Kidney capillary endothelial cell (primary cell): Measurements from ENCODE around the gene RGMA.

ENCODE experiments used
- DNase-seq: peaks from one replicate; pipeline ENCODE4 v3.0.0-alpha.2; 2018; ENCODE audit warnings: low spot score

Gene RGMA

DNA sequence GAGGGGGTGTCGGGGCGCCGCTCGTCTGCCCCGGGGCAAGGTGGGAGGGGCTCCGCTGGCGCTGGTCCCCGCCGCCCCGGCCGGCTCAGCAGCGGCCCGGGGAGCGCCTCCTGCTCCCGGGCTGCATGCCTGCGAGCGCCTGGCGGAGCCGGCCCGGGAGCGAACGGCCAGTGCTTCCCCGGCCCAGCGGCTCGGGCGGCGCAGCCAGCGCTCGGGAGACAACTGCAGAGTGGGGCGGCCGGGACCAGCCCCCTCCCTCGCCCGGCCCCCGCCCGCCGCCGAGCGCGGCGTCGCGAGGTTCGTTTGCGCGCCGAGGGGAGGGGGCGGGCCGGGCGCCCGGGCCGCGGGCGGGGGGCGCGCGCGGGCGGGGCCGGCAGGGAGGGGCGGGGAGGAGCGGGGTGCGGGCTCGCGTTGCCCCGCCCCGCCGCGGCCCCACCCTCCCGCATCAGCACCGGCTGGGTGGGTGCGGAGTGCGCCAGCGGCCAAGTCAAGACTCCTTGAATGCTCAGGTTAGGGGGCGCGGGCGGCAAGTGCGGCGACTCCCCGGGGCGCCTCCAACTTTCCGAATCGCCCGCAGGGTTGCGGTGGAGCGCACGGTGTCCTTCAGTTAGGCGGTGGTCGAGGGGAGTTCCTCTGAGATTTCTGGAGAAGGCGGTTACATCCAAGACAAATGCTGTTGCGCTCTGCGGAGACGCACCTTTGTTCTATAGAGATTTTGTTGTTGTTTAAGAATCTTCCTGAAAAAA is at the start of gene RGMA:
Gene RGMA, minus strand, starts transcription at position 231 of the 746 bp plus-strand sequence. CDS start 279 bp downstream, outside the sequence.
- DNase-seq = no peak

DNA sequence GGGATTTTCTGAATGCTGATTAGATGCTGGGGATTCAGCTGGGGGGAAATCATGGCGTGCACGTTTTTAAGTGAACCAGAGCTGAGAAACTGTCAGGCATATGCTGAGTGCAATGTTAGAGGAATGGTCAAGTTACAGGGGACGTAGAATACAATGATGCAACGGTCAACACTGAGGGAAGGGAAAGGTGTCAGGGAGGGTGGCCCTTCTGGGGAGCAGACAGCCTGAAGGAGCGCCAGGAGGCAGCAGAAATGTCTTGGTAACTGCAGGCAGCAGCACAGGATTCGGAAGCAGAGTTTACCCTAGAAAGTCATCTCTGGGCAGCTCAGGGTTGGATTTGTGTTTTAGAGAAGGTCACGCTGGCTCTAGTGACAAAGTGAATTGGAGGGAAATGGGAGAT is 47.6 kb upstream of the RGMA start:
- no peak for DNase-seq

DNA sequence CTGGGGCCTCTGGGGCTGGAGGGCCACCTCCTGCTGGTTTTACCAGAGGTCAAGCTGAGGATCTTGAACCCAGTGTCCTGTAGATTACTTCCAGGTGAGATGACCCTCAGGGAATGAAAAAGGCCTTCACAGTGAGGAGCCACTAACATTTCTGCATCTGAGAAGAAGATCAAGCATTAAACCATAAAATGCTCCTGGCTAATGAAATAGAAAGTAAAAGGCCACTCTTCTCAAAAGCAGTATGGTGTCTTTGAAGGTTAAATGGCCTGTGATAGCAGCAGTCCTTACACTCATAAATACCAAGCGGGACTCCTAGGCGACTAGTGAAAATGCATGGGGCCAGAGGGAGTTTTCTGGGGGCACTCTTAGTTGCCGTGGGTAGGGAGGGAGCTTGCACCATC is 47.0 kb upstream of the RGMA start:
- DNase-seq = no peak

GRCh38 chr15:93135459-93135858 is 46.4 kb upstream of the RGMA start:
- no peak for DNase-seq

GRCh38 chr15:93131485-93132095 is 42.6 kb upstream of the RGMA start:
- DNase-seq = no peak

DNA sequence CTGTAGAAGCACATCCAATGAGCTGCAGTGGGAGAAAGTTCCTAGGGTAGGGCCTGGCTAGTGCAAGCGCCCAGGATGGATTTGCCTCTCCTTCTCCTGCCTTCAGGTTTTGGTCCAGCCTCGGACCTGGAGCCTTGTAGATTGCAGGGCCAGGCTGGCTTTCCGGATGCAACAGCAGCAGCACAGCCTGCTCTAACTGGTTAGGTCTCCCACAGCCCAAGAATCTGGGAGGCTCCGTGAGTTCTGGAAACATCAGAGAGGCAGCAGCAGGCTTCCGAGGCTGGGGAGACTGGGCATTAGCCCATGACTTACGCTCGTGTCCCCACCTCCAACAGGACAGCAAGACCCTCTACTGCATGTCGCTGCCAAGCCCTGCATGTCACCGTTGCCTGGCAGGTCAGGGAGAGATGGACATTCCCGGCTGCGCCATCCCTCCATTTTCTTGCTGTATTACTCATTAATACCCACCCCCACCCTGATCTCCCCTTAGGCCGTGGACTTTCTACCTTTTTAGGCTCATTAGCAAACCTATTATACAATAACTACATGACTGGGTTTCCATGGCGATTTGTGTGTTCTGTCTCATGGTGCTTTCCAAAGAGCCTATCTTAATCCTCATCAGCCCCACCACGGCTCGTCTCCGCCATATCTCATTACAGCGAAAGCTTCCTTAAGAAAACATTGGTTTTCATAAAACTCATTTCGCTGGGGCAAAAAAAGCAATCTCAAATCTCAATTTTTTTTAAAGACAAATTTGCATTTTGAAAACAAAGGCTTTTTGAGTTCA is 40.9 kb upstream of the RGMA start:
- no peak for DNase-seq

- no peak for DNase-seq
These were observed 38.3 kb upstream of the RGMA start for GRCh38 chr15:93127286-93127685.

- no peak for DNase-seq
These were observed 37.6 kb upstream of the RGMA start for GRCh38 chr15:93126599-93126998.

GRCh38 chr15:93126148-93126547 is 37.1 kb upstream of the RGMA start:
- no peak for DNase-seq

DNA sequence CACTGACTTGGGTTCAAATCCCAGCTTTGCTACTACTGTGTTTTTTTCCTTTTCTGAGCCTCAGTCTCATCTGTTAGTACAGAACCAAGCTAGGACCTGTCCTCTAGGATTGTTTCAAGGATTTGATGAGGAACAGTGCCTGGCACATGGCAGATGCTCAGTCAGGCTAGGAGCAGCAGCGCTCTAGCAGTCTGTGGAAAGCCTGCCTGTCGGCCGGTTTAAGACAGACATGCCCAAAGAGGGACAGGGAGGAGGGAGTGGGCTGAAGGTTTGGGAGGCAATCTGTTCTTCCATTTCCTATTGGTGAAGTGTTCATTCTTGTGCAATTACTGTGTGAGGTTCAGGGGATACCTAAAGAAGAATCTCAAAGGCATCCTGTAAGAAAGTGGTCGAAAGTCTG is 35.1 kb upstream of the RGMA start:
- no peak for DNase-seq

GRCh38 chr15:93121973-93122910 is 33.2 kb upstream of the RGMA start:
- DNase-seq = no peak

- DNase-seq = no peak
These were observed 32.1 kb upstream of the RGMA start for GRCh38 chr15:93121107-93121506.

GRCh38 chr15:93118904-93119303 is 29.9 kb upstream of the RGMA start:
- DNase-seq = no peak

DNA sequence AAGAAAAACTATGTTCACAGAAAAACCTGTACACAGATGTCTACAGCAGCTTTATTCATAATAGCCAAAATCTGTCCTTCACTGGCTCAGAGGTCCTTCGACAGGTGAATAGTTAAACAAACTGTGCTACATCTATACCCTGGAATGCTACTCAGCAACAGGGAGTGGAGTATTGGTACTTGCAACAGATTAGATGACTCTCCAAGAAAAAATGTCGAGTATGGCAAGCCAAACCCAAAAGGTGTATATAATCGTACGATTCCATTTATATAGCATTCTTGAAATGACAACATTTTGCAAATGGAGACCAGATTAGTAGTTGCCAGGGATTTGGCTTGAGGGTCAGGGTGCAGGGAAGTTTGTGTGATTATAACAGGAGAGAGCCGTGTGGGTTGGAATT is 22.4 kb upstream of the RGMA start:
- DNase-seq = no peak

- DNase-seq = no peak
These were observed 21.6 kb upstream of the RGMA start for GRCh38 chr15:93110502-93111040.

- DNase-seq = no peak
These were observed 20.5 kb upstream of the RGMA start for GRCh38 chr15:93109336-93110102.

DNA sequence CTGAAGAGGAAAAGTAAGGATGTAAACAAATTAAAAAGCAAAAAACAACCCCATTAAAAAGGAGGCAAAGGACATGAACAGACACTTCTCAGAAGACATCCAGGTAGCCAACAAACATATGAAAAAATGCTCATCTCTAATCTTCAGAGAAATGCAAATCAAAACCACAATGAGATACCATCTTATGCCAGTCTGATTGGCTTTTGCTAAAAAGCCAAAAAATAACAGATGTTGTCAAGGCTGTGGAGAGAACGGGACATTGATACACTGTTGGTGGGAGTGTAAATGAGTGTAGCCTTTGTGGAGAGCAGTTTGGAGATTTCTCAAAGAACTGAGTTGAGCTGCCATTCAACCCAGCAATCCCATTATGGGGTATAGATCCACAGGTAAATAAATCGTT is 18.6 kb upstream of the RGMA start:
- no peak for DNase-seq

DNA sequence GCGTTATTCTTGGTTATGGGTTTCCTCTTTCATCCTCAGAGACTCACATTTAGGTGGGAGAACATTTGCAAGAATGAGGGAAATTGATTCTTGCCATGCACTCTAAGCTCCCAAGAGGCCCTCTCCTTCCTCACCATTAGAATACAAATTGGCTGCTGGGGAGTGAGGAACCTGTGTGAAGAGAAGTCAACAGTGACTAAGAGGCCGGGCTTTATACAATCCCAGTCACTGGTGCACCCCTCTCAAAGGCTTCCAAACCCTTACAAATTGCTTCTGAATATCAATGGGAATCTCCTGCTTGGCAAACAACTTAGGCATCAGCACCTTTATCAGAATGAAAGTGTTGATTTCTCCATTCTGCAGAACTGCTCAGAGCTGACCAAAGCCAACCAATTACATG is 16.5 kb upstream of the RGMA start:
- no peak for DNase-seq

DNA sequence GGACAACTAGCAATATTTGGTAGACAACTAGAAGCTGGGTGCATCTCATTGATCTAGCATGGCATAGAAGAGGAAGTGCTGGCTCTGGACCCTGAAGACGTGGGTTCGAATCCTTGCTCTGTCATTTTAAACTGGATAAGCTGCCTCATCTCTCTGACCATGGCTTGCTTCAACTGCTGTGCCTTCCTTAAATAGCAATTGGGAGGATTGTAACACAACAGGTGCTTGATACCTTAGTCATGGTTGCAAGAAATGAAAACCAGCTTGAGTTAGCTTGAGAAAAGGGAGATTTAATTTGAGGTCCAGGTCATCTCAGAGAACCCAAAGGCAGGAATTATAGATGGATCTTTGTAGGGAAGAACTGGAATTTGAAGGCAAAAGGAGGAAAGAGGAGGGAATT is 14.8 kb upstream of the RGMA start:
- no peak for DNase-seq

GRCh38 chr15:93102211-93102610 is 13.2 kb upstream of the RGMA start:
- no peak for DNase-seq

- no peak for DNase-seq
These were observed 4.8 kb upstream of the RGMA start for GRCh38 chr15:93093765-93094164.
